Effector memory CD4-positive, alpha-beta T cell (primary cell): Measurements from ENCODE around the gene C15orf39.

ENCODE experiments used
- DNase-seq, 3 donors: peaks; one replicate each; pipeline ENCODE4 v3.0.0-alpha.2; 2020
- H3K27ac ChIP-seq: 2 replicates; pipeline ENCODE4 v1.7.0; 2013; ENCODE audit warnings: mild to moderate bottlenecking, low read length, moderate library complexity; ENCODE audit not compliant: insufficient read depth, poor library complexity, severe bottlenecking
- H3K27me3 ChIP-seq: replicated peaks from 2 replicates; pipeline ENCODE4 v1.7.0; 2013; ENCODE audit warnings: mild to moderate bottlenecking, low read length; ENCODE audit not compliant: insufficient read depth, control insufficient read depth, poor library complexity, severe bottlenecking
- H3K36me3 ChIP-seq: 2 replicates; pipeline ENCODE4 v1.7.0; 2013; ENCODE audit warnings: mild to moderate bottlenecking, low read length, moderate library complexity; ENCODE audit not compliant: control insufficient read depth, insufficient read depth
- H3K4me1 ChIP-seq: 2 replicates; pipeline ENCODE4 v1.7.0; 2013; ENCODE audit warnings: low read length, mild to moderate bottlenecking; ENCODE audit not compliant: control insufficient read depth, insufficient read depth, poor library complexity, severe bottlenecking
- H3K4me3 ChIP-seq: 2 replicates; pipeline ENCODE4 v1.7.0; 2013; ENCODE audit warnings: low read length, low read depth, mild to moderate bottlenecking; ENCODE audit not compliant: insufficient read depth, poor library complexity, severe bottlenecking
- H3K9me3 ChIP-seq: 2 replicates; pipeline ENCODE4 v1.7.0; 2013; ENCODE audit warnings: mild to moderate bottlenecking, low read length, moderate library complexity; ENCODE audit not compliant: control insufficient read depth
- total RNA-seq, 3 donors: gene quantifications; one replicate each; lab custom pipeline; 2026; lab: John Stamatoyannopoulos, UW

The C15orf39 gene
- total RNA-seq: 16.3 to 29.2 (median 21.1) reads per million in 3 donors

GRCh38 chr15:75201616-75202250 lies at the start of gene C15orf39:
Gene C15orf39 (plus strand): TSS chr15:75201882. CDS start chr15:75206049, 4,167 bp downstream.
- peaks cover 9% of the 10 kb centered on the region for H3K36me3 ChIP-seq
- H3K4me3 ChIP-seq: peak within 1 kb of the TSS; percentile 90
- peak within 1 kb of the TSS; percentile 87 for H3K27ac ChIP-seq
- H3K9me3 ChIP-seq: no peaks in the 10 kb centered on the region
- peak; percentile 59 to 68 (median 64) for DNase-seq
- H3K4me1 ChIP-seq: peaks cover 28% of the 10 kb centered on the region
- H3K27me3 ChIP-seq: no peaks in the 10 kb centered on the region

GRCh38 chr15:75152382-75153079 lies 49.2 kb upstream of the C15orf39 start:
- Histone ChIP-seq H3K4me1 (no peaks in the 10 kb centered on the region), H3K27me3 (no peaks in the 10 kb centered on the region), H3K4me3 (no peak overlapping the region), H3K9me3 (no peaks in the 10 kb centered on the region), H3K36me3 (no peaks in the 10 kb centered on the region), H3K27ac (no peak overlapping the region)
- DNase-seq: no peak

DNA sequence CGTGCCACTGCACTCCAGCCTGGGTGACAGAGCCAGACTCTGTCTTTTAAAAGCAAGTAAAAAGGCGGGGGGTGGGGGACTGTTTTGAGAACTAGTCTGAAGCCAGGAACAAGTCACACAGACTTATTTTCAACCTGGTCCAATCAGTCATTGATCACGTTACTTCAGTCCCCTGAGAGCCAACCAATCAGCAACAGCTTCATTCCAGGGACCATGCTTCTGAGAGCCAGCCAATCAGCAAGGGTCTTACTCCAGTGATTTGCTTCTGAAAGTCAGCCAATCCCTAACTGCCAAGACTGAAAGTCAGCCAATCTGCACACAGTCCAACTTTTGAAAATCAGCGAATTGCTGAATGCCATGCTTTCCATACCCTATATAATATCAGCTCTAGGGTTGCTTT lies 48.6 kb upstream of the C15orf39 start:
- H3K27me3 ChIP-seq: no peaks in the 10 kb centered on the region
- DNase-seq: no peak
- H3K27ac ChIP-seq: no peak overlapping the region
- no peaks in the 10 kb centered on the region for H3K4me1 ChIP-seq
- no peaks in the 10 kb centered on the region for H3K9me3 ChIP-seq
- H3K4me3 ChIP-seq: no peak overlapping the region
- no peaks in the 10 kb centered on the region for H3K36me3 ChIP-seq

- DNase-seq: no peak
- H3K27ac ChIP-seq: no peak overlapping the region
- H3K9me3 ChIP-seq: no peaks in the 10 kb centered on the region
- H3K36me3 ChIP-seq: no peaks in the 10 kb centered on the region
- no peaks in the 10 kb centered on the region for H3K27me3 ChIP-seq
- no peak overlapping the region for H3K4me3 ChIP-seq
- H3K4me1 ChIP-seq: no peaks in the 10 kb centered on the region
Observed at GRCh38 chr15:75153565-75154276, 48.0 kb upstream of the C15orf39 start.

- Histone ChIP-seq H3K4me1 (no peaks in the 10 kb centered on the region), H3K9me3 (no peaks in the 10 kb centered on the region), H3K36me3 (no peaks in the 10 kb centered on the region), H3K4me3 (no peak overlapping the region), H3K27me3 (no peaks in the 10 kb centered on the region), H3K27ac (no peak overlapping the region)
- DNase-seq: no peak
Observed at GRCh38 chr15:75154461-75155062, 47.1 kb upstream of the C15orf39 start.

DNA sequence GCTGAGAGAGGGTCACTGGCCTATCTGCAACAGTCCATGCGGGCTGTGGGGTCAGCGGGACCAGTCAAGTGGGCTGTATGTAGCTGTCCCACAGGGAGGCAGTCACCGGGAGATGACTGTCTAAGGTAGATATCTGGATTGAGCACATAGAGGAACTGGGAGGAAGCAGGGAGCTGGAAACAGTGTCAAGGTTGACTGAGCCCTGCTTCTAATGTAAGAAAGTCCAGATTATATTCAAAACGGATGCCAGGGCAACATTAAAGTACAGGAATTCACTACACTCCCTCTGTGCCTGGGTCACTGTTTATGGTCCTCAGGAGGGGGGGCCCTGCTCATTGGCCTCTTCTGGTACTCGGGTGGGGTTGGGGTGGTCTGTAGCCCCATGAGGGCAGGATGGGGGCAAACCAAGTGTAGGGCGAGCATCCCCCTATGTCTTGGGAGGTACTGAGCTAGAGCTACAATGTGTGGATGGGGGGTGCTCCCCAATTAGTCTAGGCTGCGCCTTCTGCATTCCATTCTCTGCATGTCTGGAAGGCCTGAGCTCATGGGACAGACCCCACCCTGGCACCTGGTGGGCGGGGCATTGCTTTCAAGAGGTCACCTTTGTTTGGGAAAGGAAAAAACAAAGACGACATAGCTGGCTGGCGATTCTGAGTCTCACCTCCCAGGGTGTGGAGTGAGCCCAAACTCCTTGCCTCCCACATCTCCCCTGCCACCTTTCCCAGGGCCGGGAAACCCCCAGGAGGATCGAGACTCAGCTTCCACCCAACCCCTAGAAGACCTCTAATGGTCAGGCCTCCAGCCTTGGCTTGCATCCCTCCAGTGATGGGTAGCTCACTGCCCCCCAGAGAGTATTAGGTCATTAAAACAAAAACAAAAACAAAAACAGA lies 45.1 kb upstream of the C15orf39 start:
- H3K27me3 ChIP-seq: no peaks in the 10 kb centered on the region
- H3K4me1 ChIP-seq: no peaks in the 10 kb centered on the region
- H3K27ac ChIP-seq: no peak overlapping the region
- no peaks in the 10 kb centered on the region for H3K36me3 ChIP-seq
- DNase-seq: no peak
- H3K9me3 ChIP-seq: no peaks in the 10 kb centered on the region
- no peak overlapping the region for H3K4me3 ChIP-seq

GRCh38 chr15:75158402-75158801 lies 43.3 kb upstream of the C15orf39 start:
- H3K4me3 ChIP-seq: no peak overlapping the region
- no peaks in the 10 kb centered on the region for H3K36me3 ChIP-seq
- no peak overlapping the region for H3K27ac ChIP-seq
- no peaks in the 10 kb centered on the region for H3K4me1 ChIP-seq
- no peaks in the 10 kb centered on the region for H3K9me3 ChIP-seq
- H3K27me3 ChIP-seq: no peaks in the 10 kb centered on the region
- no peak for DNase-seq

GRCh38 chr15:75159244-75159643 lies 42.4 kb upstream of the C15orf39 start:
- Histone ChIP-seq H3K27me3 (no peaks in the 10 kb centered on the region), H3K9me3 (no peaks in the 10 kb centered on the region), H3K4me1 (no peaks in the 10 kb centered on the region), H3K36me3 (no peaks in the 10 kb centered on the region), H3K27ac (no peak overlapping the region), H3K4me3 (no peak overlapping the region)
- DNase-seq: no peak

- Histone ChIP-seq H3K36me3 (no peaks in the 10 kb centered on the region), H3K4me1 (no peaks in the 10 kb centered on the region), H3K4me3 (no peak overlapping the region), H3K9me3 (no peaks in the 10 kb centered on the region), H3K27ac (no peak overlapping the region), H3K27me3 (no peaks in the 10 kb centered on the region)
- no peak for DNase-seq
Observed at GRCh38 chr15:75161106-75161916, 40.4 kb upstream of the C15orf39 start.
